HepG2 (cell line): ENCODE results near the gene IFNAR2. TPM values are rescaled to one million over a fixed set of nuclear protein-coding genes. Genes with fewer than 3 reads are reported as not detected.

Source experiments
- ATAC-seq: fragments of 200-7000 bp; cut with Tn5 transposase; 3 replicates; pipeline ENCODE4 v1.9.1; 2020; ENCODE audit warnings: mild to moderate bottlenecking, moderate library complexity
- BruUV-seq: library from RNA; stranded (reverse); fragments of 400-500 nt; replicated peaks from 2 replicates; lab custom pipeline; 2021; lab: Mats Ljungman, UMichigan
- CTCF ChIA-PET: fragments of 300-600 bp; formaldehyde crosslinking; extraction: SDS; loops from one replicate; lab custom pipeline; 2021; ENCODE audit warnings: low total read pairs, inconsistent platforms, low intra/inter-chr PET ratio; lab: Yijun Ruan, JAX
- POLR2A ChIA-PET: fragments of 350-600 bp; sonication (Branson Sonifier 250); formaldehyde crosslinking; loops from one replicate; lab custom pipeline; 2020; ENCODE audit warnings: antibody characterized with exemption, inconsistent platforms; lab: Yijun Ruan, JAX
- DNase-seq: peaks from one replicate; pipeline ENCODE4 v3.0.0-alpha.2; 2015; ENCODE audit warnings: low spot score
- FAIRE-seq: peaks from 3 replicates; lab custom pipeline; 2011; peaks lifted over from hg19 to GRCh38; lab: Jason Lieb, UNC
- H2AFZ ChIP-seq: one replicate; pipeline ENCODE4 v1.6.1; 2011; ENCODE audit warnings: low read length, inconsistent platforms
- H3K27ac ChIP-seq: fragments of 300-600 bp; 3 replicates; pipeline ENCODE4 v1.8.0; 2011; ENCODE audit warnings: mixed run types, mild to moderate bottlenecking, mixed read lengths, low read length, inconsistent platforms; ENCODE audit not compliant: insufficient read depth; ENCODE audit errors: extremely low read length
- H3K27me3 ChIP-seq, 2 experiments: fragments of 200-600 bp in 1 of 2; 2 replicates in 1 of 2; 3 replicates in 1 of 2; pipeline versions ENCODE4 v1.6.0 to v1.8.0; 2011; ENCODE audit warnings: low read length in 2 of 2, mild to moderate bottlenecking in 2 of 2, moderate library complexity in 2 of 2, inconsistent platforms in 1 of 2; ENCODE audit not compliant: insufficient read depth in 2 of 2, control insufficient read depth in 1 of 2
- H3K36me3 ChIP-seq, 2 experiments: fragments of 200-600 bp in 1 of 2; replicated peaks in 1 of 2; 2 replicates in 1 of 2; 3 replicates in 1 of 2; pipeline versions ENCODE4 v1.5.1 to v1.8.0; 2011; ENCODE audit warnings: low read length in 2 of 2, inconsistent platforms in 1 of 2; ENCODE audit not compliant: insufficient read depth in 2 of 2, control insufficient read depth in 1 of 2
- H3K4me1 ChIP-seq: 2 replicates; pipeline ENCODE4 v1.5.1; 2012; ENCODE audit warnings: low read length, inconsistent platforms; ENCODE audit not compliant: insufficient read depth
- H3K4me2 ChIP-seq: 2 replicates; pipeline ENCODE4 v1.6.0; 2011; ENCODE audit warnings: low read depth, low read length, inconsistent platforms
- H3K4me3 ChIP-seq, 3 experiments: fragments of 200-600 bp in 1 of 3; sonication (generic), shearing (Covaris generic) in 1 of 3; replicated peaks in 1 of 3; 2 replicates each; pipeline ENCODE4 v1.5.1; 2011 to 2016; ENCODE audit warnings: low read length in 3 of 3, inconsistent platforms in 2 of 3, low read depth in 2 of 3, mild to moderate bottlenecking in 2 of 3, control low read depth in 1 of 3, mixed read lengths in 1 of 3; ENCODE audit not compliant: insufficient read depth in 1 of 3
- H3K79me2 ChIP-seq: one replicate; pipeline ENCODE4 v1.6.1; 2011; ENCODE audit warnings: low read length, inconsistent platforms; ENCODE audit not compliant: insufficient read depth
- H3K9ac ChIP-seq: 2 replicates; pipeline ENCODE4 v1.6.0; 2011; ENCODE audit warnings: mild to moderate bottlenecking, low read depth, low read length, inconsistent platforms; ENCODE audit not compliant: insufficient read depth
- H3K9me3 ChIP-seq: 2 replicates; pipeline ENCODE4 v1.5.1; 2012; ENCODE audit warnings: mild to moderate bottlenecking, low read length
- H4K20me1 ChIP-seq: 2 replicates; pipeline ENCODE4 v1.6.0; 2011; ENCODE audit warnings: inconsistent platforms, mild to moderate bottlenecking, low read length, moderate library complexity; ENCODE audit not compliant: insufficient read depth
- AKNA ChIP-seq: sonication (generic); formaldehyde crosslinking; IDR thresholded peaks from 2 replicates; pipeline ENCODE4 v1.4.0; 2020; ENCODE audit warnings: missing genetic modification reagents, borderline replicate concordance
- E2F2 ChIP-seq: sonication (generic); formaldehyde crosslinking; IDR thresholded peaks from 2 replicates; pipeline ENCODE4 v1.4.0; 2020; ENCODE audit warnings: missing genetic modification reagents, borderline replicate concordance
- EEA1 ChIP-seq: sonication (generic); formaldehyde crosslinking; IDR thresholded peaks from 2 replicates; pipeline ENCODE4 v1.5.1; 2020; ENCODE audit warnings: mild to moderate bottlenecking, missing genetic modification reagents, borderline replicate concordance
- HNF4G ChIP-seq, 2 experiments: sonication (generic) in 1 of 2; formaldehyde crosslinking in 1 of 2; IDR thresholded peaks; 2 replicates each; pipeline versions ENCODE4 v1.4.0 to v1.6.1; 2011 to 2020; ENCODE audit warnings: borderline replicate concordance in 2 of 2, low read depth in 2 of 2, mild to moderate bottlenecking in 2 of 2, low read length in 1 of 2, missing genetic modification reagents in 1 of 2, moderate library complexity in 1 of 2
- HOMEZ ChIP-seq: IDR thresholded peaks from 2 replicates; pipeline ENCODE4 v1.6.1; 2016; ENCODE audit warnings: low read depth
- KDM3A ChIP-seq: IDR thresholded peaks from 2 replicates; pipeline ENCODE4 v1.6.1; 2018; ENCODE audit warnings: low read depth, missing compliant biosample characterization
- MAFF ChIP-seq: IDR thresholded peaks from 2 replicates; pipeline ENCODE4 v1.6.1; 2011; ENCODE audit warnings: low read depth, low read length, improper control_type of control experiment
- MED13 ChIP-seq: sonication (generic); formaldehyde crosslinking; IDR thresholded peaks from 2 replicates; pipeline ENCODE4 v1.5.0; 2020; ENCODE audit warnings: missing genetic modification reagents
- MXI1 ChIP-seq: IDR thresholded peaks from 3 replicates; pipeline ENCODE4 v1.6.1; 2012; ENCODE audit warnings: low read depth, low read length, inconsistent platforms, borderline replicate concordance
- RNF2 ChIP-seq: fragments of 450-650 bp; conservative IDR thresholded peaks from 2 replicates; pipeline ENCODE4 v1.6.1; 2016; ENCODE audit warnings: low read depth
- TOPORS ChIP-seq: sonication (generic); formaldehyde crosslinking; IDR thresholded peaks from 2 replicates; pipeline ENCODE4 v1.8.0; 2023; ENCODE audit warnings: mild to moderate bottlenecking, missing genetic modification reagents
- TRIM24 ChIP-seq: sonication (generic); formaldehyde crosslinking; IDR thresholded peaks from 2 replicates; pipeline ENCODE4 v1.8.0; 2022; ENCODE audit warnings: mild to moderate bottlenecking, missing genetic modification reagents
- ZNF160 ChIP-seq: sonication (generic); formaldehyde crosslinking; IDR thresholded peaks from 2 replicates; pipeline ENCODE4 v1.8.0; 2022; ENCODE audit warnings: mild to moderate bottlenecking, inconsistent platforms, missing genetic modification reagents
- ZNF225 ChIP-seq: sonication (generic); formaldehyde crosslinking; IDR thresholded peaks from 2 replicates; pipeline ENCODE4 v1.4.0; 2020; ENCODE audit warnings: mild to moderate bottlenecking, missing genetic modification reagents
- ZNF235 ChIP-seq: sonication (generic); formaldehyde crosslinking; IDR thresholded peaks from 2 replicates; pipeline ENCODE4 v1.8.1; 2023; ENCODE audit warnings: mild to moderate bottlenecking, missing genetic modification reagents, borderline replicate concordance
- ZNF383 ChIP-seq: sonication (generic); formaldehyde crosslinking; IDR thresholded peaks from 2 replicates; pipeline ENCODE4 v1.4.0; 2020; ENCODE audit warnings: missing genetic modification reagents, mild to moderate bottlenecking, borderline replicate concordance
- ZNF580 ChIP-seq: IDR thresholded peaks from 2 replicates; pipeline ENCODE4 v1.6.1; 2016; ENCODE audit warnings: low read depth, borderline replicate concordance
- ZNF850 ChIP-seq: sonication (generic); formaldehyde crosslinking; conservative IDR thresholded peaks from 2 replicates; pipeline ENCODE4 v1.9.0; 2021; ENCODE audit warnings: mild to moderate bottlenecking, missing genetic modification reagents
- WGBS: methylation state at CpG from one replicate; pipeline ENCODE4 v1.1.6; 2017; ENCODE audit warnings: low lambda C conversion rate; 5-methylcytosine and 5-hydroxymethylcytosine counted together
- in situ Hi-C: cut with HindIII; loops from 2 replicates; pipeline ENCODE4 v1.10.0; 2017; ENCODE audit warnings: low pct_unique_long_range_greater_than_20kb; ENCODE audit not compliant: extremely low pct_ligation_motif_present
- intact Hi-C: fragments of 100-400 bp; cut with micrococcal nuclease; formaldehyde crosslinking; loops from one replicate; pipeline ENCODE4 v1.10.0; 2022; ENCODE audit not compliant: unreplicated experiment
- polyA plus RNA-seq, 8 experiments: library from polyadenylated mRNA; depleted of rRNA in 3 of 8; stranded (reverse) in 7 of 8; unstranded in 1 of 8; fragments of >200 nt; fragmentation: Illumina TruSeq in 4 of 8; extraction: Trizol in 4 of 8; gene quantifications; 2 replicates each; pipeline versions ENCODE4 v1.2.1 to v1.2.3, GENCODE V29; 2011 to 2016; ENCODE audit warnings: low read depth in 4 of 8, missing spikeins in 1 of 8, mixed read lengths in 1 of 8; ENCODE audit not compliant: insufficient read depth in 1 of 8
- total RNA-seq, 5 experiments: library from RNA; depleted of rRNA; stranded (reverse); fragments of >200 nt; fragmentation: Illumina TruSeq; extraction: Trizol; gene quantifications; 2 replicates each; pipeline ENCODE4 v1.2.3, GENCODE V29; 2016; ENCODE audit warnings: low read depth in 1 of 5

Gene IFNAR2
- total and polyA plus RNA-seq, 2 of the 13 experiments (the other 11 are each of a cell fraction or from before 2014, with no cell fraction given) = 5.1 to 24.1 TPM

GRCh38 chr21:33219954-33220353 lies 9.8 kb upstream of the IFNAR2 start:
- Histone ChIP-seq H3K4me3 (no peak overlapping the region), H3K27me3 (no peaks in the 10 kb centered on the region), H3K79me2 (no peaks in the 10 kb centered on the region), H3K27ac (no peak overlapping the region), H3K36me3 (no peaks in the 10 kb centered on the region), H4K20me1 (no peaks in the 10 kb centered on the region), H3K9me3 (no peaks in the 10 kb centered on the region), H2AFZ (no peak overlapping the region), H3K9ac (no peak overlapping the region), H3K4me1 (peaks cover 36% of the 10 kb centered on the region), H3K4me2 (no peak overlapping the region)
- FAIRE-seq (no peak), ATAC-seq (no peak), DNase-seq (no peak)
- POLR2A ChIA-PET = no interaction called here
- 84% methylated on average over 3 of the region's 3 CpGs for WGBS
- no TSS peak for BruUV-seq
- CTCF ChIA-PET = no interaction called here
- intact Hi-C loops = no loop called here
- in situ Hi-C loops = no loop called here
- TF ChIP-seq HOMEZ (no peak), ZNF580 (CRISPR knock-in tag) (no peak), ZNF225 (no peak), MXI1 (no peak), HNF4G (IDR thresholded peaks at IDR 0.05; ENCODE audit: borderline replicate concordance, low read depth, low read length) (no peak), HNF4G (CRISPR knock-in tag; IDR thresholded peaks at IDR 0.05; ENCODE audit: borderline replicate concordance, low read depth) (no peak), E2F2 (CRISPR knock-in tag) (no peak), MED13 (CRISPR knock-in tag) (no peak), RNF2 (no peak), EEA1 (no peak), ZNF160 (CRISPR knock-in tag) (no peak), TOPORS (CRISPR knock-in tag) (no peak), ZNF235 (CRISPR knock-in tag) (no peak), ZNF383 (CRISPR knock-in tag) (no peak), TRIM24 (CRISPR knock-in tag) (no peak), MAFF (no peak), ZNF850 (CRISPR knock-in tag) (no peak), KDM3A (CRISPR knock-in tag) (no peak), AKNA (no peak)
